ENCODE measurements around the gene IFITM5.
"Not testable (repeated sequence)": the region's sequence is repeated elsewhere in the genome, so short reads cannot be mapped to it uniquely, and the experiment has no call there.

IFITM5 gene

DNA sequence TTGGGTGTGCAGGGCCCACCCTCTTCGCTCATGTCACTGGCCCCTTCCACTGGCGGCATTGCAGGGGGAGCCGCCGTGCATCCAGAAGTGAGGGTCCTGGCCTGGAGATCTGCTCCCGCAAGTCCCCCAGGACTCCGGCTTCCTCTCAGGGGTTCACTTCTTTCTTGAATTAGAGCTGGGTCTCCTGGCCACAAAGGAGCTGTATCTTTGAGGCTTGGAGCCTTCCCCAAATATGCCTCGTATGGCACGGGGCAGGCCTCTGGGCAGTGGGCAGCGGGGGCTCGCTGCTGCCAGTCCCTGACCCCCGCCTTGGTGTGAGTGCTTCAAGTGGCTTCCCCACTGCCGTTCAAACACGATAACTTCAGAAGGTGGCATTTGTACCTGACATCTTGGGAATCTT, 28.7 kb upstream of the IFITM5 start:
- no peak for DNase-seq (ENCODE audit: low read depth)

DNA sequence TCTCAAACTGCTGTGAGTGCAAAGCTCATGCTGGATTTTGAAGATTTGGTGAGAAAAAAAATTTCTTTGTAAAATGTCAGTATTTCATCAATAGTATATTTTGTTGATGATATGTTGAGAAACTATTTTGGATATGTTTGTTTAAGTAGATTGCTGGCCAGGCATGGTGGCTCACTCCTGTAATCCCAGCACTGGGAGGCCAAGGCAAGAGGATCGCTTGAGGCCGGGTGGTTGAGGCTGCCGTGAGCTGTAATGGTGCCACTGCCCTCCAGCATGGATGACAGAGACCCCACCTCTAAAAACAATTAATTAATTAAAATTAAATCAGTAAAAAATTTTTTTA, 28.2 kb upstream of the IFITM5 start:
- DNase-seq (ENCODE audit: low read depth): no peak

DNA sequence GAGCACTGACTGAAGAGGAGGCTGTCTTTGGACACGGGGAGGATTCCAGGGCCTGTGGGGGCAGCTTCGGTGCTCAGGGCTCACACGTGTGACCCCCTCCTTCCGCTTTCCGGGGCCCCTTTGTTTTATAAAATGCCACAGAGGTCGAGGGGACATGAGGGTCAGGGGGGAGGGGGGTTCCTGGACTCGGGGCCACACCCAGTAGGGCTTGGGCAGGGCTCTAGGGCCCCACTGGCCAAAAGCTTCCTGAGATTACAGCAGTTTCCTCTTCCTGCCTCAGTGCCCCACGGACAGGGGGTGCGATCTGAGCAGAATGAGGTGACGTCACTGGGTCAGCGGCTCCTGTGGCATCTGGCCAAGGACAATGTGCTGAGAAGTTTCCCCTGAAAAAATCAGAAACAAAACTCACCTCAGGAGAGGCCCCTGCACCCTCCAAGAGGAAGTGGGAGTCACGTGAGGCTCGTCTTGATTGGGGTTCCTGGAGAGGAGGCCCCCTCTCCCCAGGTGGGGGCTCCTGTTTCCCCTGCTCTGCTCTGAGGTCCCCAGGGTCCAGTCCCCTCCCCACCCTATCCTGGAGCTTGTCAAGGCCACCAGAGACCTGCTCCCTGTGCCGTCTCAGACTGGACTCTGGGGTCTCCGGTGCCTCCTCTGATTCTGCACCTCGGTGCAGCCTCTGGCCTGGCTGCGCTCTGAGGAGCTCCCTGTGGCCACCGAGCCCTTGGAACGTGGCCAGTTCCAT, 27.7 kb upstream of the IFITM5 start:
- DNase-seq (ENCODE audit: low read depth): no peak

DNA sequence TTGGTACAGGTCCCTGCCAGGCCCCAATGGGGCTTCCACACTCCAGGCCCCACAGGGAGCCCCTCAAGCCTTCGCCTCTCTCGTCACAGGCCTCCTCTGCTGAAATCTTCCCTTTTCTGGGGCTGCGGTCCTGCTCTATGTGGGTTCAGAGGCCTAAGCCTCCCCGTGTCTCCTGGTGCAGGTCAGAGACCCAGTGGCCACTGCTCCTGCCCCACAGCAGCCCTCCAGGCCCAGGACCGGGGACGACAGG, 27.2 kb upstream of the IFITM5 start:
- no peak for DNase-seq (ENCODE audit: low read depth)

DNA sequence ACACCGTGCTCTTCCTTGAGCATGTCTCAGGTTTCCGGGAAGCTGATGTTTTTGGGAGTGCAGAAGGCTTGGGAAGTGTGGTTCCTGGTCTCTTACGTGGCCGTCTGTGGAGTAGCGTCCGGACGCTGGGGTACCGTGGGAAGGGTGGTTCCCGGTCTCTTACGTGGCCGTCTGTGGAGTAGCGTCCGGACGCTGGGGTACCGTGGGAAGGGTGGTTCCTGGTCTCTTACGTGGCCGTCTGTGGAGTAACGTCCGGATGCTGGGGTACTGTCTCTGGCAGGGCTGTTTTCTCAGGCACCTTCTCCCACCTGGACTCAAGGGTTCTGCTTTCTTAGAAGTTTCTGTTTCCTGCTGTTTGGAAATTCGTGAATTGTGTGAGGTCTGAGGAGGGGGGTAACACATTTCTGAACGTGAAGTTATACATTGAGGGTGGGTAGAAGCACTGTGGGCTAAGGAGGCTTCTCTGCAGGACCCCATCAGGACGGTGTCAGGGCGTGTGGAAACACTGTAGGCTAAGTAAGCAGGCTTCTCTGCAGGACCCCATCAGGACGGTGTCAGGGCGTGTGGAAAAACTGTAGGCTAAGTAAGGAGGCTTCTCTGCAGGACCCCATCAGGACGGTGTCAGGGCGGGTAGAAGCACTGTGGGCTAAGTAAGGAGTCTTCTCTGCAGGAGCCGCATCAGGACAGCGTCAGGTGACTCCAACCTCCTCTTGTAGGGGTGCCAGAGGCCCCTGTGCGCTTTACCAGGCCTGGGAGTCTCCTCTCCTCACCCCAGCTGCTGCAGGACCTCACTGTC, 26.7 kb upstream of the IFITM5 start:
- no peak for DNase-seq (ENCODE audit: low read depth)

DNA sequence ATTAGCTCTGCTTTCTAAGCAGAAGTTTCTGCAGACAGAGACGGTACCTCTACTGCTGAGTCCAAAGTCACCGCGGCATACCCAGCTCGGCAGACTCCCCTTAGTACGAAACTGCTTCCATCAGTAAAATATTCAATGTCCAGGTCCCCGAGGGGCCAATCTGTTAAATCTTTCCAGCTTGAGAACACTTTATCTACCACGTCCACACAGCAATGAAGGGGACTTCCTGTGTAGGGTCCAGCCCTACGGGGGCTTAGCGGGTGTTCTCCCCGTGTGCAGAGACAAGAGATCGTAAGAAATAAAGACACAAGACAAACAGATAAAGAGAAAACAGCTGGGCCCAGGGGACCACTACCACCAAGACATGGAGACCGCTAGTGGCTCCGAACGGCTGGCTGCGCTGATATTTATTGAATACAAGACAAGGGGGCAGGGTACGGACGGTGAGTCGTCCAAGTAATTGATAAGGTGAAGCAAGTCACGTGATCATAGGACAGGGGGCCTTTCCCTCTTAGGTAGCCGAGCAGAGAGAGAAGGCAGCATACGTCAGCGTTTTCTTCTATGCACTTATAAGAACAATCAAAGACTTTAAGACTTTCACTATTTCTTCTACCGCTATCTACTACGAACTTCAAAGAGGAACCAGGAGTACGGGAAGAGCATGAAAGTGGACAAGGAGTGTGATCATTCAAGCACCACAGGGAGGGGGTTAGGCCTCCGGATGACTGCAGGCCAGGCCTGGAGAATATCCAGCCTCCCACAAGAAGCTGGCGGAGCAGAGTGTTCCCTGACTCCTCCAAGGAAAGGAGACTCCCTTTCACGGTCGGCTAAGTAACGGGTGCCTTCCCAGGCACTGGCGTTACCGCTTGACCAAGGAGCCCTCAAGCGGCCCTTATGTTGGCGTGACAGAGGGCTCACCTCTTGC, 25.5 kb upstream of the IFITM5 start:
- not testable (repeated sequence) for DNase-seq (ENCODE audit: low read depth)

DNA sequence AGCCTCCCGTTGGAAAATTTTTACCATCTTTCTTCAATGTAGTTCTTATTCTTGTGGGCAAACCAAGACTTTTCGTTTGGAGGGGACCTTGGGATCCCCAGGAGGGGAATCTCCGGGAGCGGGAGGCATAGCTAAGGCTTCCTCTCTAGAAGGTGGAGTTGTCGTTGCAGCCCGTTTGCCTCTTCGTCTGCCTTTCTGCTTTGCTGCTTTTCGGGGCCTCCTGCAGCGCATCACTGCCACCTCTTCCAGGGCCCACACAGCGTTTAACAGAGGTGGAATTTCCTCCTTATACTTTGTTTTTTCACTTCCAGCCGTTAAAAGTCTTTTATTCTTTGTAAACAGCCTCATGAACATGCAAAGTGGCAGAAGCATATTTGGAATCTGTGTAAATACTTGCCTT, 24.8 kb upstream of the IFITM5 start:
- no peak for DNase-seq (ENCODE audit: low read depth)

DNA sequence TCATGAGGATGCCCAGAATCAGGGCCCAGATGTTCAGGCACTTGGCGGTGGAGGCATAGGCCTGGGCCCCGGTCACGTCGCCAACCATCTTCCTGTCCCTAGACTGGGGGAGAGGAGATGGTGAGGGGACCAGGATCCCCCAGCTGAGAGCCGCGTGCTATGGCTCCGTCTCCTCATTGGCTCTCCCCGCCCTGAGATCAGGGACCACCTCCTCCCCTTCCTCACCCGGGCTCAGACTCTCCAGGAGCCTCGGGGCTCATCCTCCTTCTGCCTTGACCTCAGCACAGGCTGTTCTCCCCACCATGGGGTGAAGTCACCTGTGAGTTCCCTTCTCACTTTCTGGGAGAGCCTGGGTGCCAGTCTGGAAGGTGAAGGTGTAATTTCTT, 20.6 kb upstream of the IFITM5 start:
- DNase-seq (ENCODE audit: low read depth): not testable (repeated sequence)

DNA sequence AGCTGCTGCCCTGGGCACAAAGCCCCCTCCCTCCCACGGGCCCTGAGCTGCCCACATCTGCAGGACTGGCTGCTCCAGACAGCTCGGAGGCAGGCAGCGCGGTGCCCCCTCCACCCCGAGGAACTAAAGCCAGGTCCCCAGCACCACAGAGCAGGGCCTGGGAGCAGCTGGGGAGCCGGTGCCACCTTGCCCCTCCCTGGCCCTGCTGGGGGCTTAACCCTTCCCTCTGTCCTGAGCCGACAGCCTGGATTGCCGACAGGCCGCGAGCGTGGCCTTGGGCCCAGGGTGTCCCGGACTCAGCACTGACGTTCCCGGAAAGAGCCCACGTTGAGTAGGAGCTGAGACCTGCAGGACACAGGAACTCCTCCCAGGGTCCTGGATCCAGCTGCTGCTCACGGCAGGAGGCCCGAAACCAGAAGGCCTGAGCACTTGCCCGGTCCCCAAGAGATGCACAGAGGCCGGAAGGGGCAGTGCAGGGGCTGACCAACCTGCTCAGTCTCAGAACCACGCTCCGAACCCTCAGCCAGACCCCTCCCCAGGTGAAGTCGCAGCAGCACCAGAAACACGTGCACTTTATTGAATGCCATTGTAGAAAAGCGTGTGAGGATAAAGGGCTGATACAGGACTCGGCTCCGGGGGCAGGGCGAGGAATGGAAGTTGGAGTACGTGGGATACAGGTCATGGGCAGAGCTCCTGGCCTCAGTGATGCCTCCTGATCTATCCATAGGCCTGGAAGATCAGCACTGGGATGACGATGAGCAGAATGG, 20.0 kb upstream of the IFITM5 start:
- not testable (repeated sequence) for DNase-seq (ENCODE audit: low read depth)

DNA sequence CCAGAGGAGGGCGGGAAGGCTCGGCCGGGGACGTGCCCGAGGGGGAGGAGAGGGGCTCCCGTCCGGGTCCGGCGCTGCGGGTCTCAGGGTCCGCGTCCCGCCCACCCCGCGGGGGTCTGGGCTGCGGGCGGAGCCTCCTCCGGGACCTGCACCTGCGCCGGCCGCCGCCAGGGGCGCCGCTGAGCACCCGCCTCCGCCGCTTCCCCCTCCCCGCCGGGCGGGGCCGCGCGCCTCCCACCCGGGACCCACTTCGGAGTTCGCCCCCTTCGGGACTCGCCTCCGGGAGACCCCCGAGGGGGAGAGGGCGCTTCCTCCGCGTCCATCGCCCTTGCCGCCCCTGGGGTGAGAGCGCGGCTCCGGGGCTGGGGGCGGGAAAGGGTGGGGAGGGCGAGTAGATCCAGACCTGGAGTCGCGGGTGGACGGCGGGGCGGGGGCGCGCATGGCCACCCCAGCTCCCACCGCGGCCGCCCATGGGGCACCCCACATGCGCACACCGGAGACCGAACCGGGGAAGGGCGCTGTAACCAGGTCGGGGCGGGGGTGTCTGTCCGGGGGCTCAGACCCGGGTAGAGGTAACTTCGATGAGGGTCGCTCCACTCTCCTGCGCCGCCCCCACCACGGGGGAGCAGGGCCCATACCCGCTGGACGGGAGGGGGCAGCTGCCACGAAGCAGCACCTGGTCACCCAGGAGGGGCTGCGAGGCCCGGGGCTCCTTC, 19.2 kb upstream of the IFITM5 start:
- not testable (repeated sequence) for DNase-seq (ENCODE audit: low read depth)

DNA sequence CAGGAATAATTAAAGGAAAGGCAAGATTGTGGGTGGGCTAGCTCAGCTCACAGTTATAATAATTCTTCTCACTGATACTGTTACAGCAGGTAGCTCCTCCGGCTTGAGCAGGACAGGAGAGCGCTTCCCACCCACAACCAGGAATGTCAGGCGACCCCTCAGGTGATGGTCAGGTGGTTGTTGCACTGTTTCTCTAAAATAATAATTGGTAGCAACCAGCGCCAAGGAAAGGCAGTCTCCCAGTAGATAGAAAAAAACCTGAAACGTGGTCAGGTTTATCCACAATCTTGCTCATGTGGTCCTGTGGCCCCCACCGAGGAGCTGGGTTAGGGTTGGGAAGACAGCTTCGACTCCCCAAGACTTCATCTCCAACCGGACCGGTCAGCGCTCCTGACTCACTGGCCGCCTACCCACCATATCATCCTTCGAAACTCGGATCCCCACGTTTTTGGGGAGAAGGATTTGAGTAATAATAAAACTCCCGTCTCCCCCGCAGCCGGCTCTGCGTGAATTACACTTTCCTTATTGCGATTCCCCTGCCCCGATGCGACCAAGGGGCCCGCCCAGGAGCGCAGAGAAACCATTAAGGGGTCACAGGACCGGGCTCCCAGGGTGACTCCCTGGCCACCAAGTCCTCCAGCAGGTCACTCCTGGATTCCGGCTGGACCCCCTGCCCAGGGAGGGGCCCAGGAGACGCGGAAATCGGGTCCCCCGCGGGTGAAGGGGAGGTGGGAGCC, 18.5 kb upstream of the IFITM5 start:
- DNase-seq (ENCODE audit: low read depth): not testable (repeated sequence)

DNA sequence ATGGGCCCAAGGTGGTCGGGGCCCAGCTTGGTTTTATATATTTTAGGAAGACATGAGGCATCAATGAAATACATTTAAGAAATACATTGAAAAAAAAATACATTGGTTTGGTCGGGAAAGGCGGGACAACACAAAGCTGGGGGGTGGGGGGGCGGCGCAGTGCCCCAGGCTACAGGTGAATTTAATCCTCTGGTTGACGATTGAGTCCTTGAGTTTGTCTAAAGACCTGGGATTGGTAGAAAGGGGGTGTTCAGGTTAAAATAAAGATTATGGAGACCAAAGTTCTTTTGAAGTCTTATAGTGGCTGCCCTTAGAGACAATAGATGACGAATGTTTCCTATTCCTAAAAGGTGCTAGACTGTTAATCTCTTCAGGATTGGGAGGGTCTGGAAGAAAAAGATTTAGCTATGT, 17.6 kb upstream of the IFITM5 start:
- no peak for DNase-seq (ENCODE audit: low read depth)

DNA sequence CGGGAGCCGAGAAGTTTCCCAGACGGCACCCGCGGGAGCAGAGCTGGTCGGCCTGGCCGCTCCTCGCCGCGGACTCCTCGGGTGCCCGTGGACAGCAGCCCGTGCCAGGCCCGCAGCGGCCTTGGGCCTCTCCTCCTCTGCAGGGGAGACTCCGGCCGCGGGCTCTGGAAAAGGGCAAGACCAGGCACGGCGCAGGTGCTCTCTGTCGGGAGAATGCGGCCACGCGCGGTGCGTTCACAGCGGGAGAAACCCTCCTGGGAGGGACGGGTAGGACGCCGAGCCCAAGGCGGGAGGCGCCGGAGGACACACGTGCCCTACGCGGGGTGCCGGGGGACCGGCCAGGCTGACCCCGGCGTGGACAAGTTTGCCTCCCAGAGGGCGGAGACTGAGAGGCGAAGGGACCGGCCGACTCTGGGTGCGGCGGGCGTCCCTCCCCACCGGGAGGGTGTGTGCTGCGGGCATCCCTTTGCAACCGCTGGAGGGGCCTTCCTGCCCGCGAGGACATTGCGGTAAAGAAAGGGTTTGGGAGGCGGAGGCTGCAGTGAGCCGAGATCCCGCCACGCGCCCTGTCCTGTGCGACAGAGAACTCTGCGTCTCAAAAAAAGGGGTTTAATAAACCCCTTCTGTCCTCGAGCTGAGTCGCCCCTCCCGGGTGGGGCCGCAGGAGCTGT, 16.8 kb upstream of the IFITM5 start:
- DNase-seq (ENCODE audit: low read depth): no peak

DNA sequence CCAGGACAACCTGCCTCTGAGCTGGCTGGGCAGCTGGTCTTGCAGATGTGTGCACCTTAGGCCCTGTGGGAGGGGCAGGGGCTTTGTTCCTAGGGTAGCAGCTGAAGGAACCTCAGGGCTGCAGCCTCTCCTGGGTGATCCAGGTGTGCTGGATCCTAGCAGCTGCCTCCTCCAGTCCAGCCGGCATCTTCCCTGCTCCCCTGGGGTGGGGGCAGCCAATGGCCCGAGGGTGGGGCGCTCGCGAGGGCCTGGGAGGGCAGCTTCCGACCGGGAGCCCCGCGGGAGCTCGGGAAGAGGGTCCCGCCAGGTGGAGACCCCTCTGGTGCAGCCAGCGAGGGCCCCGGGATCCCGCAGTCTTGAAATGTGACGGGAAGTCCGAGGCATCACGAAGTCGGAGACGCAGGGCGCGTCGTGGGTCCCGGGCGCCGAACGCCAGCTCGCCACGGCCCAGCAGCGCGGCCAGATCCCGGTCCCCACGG, 16.2 kb upstream of the IFITM5 start:
- no peak for DNase-seq (ENCODE audit: low read depth)

DNA sequence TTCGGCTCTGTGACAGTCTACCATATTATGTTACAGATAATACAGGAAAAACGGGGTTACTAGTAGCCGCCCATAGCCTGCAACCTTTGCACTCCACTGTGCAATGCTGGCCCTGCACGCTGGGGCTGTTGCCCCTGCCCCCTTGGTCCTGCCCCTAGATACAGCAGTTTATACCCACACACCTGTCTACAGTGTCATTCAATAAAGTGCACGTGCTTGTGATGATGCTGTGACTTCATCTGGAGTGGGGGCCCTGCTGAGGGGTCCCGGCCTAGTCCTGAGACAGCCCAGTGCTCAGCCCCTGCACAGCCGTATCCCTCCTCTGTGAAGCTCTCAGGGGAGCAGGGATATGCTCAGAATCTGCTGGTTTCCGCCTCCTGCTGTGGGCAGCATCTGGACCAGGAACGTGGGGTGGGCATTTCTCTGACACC, 15.7 kb upstream of the IFITM5 start:
- no peak for DNase-seq (ENCODE audit: low read depth)

DNA sequence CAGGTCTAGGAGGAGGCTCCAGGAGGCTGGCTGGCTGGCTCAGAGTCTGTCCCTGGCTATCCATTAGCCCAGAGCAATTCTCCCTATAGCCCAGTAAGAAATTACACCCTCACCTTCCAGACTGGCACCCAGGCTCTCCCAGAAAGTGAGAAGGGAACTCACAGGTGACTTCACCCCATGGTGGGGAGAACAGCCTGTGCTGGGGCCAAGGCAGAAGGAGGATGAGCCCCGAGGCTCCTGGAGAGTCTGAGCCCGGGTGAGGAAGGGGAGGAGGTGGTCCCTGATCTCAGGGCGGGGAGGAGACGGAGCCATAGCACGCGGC, 15.2 kb upstream of the IFITM5 start:
- not testable (repeated sequence) for DNase-seq (ENCODE audit: low read depth)

DNA sequence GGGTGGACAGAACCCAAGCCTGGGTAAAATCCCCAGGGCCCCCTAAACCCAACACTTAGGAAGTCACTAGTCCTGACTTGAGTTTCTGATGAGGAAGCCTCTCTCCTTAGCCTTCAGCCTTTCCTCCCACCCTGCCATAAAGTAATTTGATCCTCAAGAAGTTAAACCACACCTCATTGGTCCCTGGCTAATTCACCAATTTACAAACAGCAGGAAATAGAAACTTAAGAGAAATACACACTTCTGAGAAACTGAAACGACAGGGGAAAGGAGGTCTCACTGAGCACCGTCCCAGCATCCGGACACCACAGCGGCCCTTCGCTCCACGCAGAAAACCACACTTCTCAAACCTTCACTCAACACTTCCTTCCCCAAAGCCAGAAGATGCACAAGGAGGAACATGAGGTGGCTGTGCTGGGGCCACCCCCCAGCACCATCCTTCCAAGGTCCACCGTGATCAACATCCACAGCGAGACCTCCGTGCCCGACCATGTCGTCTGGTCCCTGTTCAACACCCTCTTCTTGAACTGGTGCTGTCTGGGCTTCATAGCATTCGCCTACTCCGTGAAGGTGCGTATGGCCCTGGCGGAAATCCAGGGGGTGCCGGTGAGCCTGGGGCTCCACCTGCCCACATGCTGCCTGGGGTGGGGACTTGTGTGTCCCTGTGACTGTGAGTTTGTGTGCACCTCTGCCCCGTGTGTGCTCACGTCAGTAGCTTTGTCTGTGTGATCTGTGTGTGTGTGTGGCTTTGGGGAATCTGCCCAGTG, 14.6 kb upstream of the IFITM5 start, which contains the start of gene IFITM1:
TSS of gene IFITM1 (plus strand) at position 254 of the 767 bp plus-strand sequence. CDS start at position 385, 131 bp downstream.
- DNase-seq (ENCODE audit: low read depth): no peak

DNA sequence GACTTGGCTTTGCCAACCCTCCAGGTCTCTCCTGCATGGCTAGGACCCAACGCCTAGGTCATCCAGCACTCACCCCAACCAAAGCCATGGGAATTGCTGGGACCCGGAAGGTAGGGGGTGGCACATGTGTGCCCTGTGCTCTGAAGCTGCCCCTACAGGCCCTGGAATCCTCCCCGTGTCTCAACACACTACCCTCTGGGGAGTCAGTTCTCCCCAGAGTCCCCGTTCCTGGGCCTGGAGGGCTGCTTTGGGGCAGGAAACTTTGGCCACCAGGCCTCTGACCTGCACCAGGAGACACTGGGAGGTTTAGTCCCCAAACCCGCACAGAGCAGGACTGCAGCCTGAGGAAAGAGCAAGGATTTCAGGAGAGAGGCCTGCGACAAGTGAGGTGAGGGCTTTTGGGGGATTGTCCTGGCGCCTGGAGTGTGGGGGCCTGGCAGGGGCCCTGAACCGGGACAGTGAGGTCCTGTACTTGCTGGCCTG, 14.0 kb upstream of the IFITM5 start:
- DNase-seq (ENCODE audit: low read depth): no peak
